Ascending aorta (tissue), 2 donors: Measurements from ENCODE around the gene EHD4. TPM values are rescaled to one million over a fixed set of nuclear protein-coding genes. Genes with fewer than 3 reads are reported as not detected.

Experiments used
- DNase-seq, 2 donors: peaks; one replicate each; pipeline ENCODE4 v3.0.0-alpha.2; 2019; ENCODE audit warnings: low spot score in 2 of 2
- H3K27ac ChIP-seq, 2 donors: fragments of 200-600 bp; sonication (generic); one replicate each; pipeline ENCODE4 v1.5.1; 2016 to 2017; ENCODE audit warnings: mild to moderate bottlenecking in 1 of 2
- H3K27me3 ChIP-seq: fragments of 200-600 bp; sonication (generic); one replicate; pipeline ENCODE4 v1.5.1; 2017
- H3K36me3 ChIP-seq, 2 donors: fragments of 200-600 bp; sonication (generic); one replicate each; pipeline ENCODE4 v1.5.1; 2016
- H3K4me1 ChIP-seq, 2 donors: fragments of 200-600 bp; sonication (generic); one replicate each; pipeline ENCODE4 v1.5.1; 2016 to 2017; ENCODE audit warnings: mild to moderate bottlenecking in 1 of 2
- H3K4me3 ChIP-seq, 2 donors: fragments of 200-600 bp; sonication (generic); one replicate each; pipeline ENCODE4 v1.5.1; 2016 to 2017; ENCODE audit warnings: mild to moderate bottlenecking in 1 of 2
- H3K9me3 ChIP-seq, 2 donors: fragments of 200-600 bp; sonication (generic); one replicate each; pipeline ENCODE4 v1.5.1; 2016
- CTCF ChIP-seq, 3 experiments: fragments of 200-600 bp in 2 of 3; fragments of 450-650 bp in 1 of 3; sonication (generic) in 2 of 3; IDR thresholded peaks; one replicate each; pipeline ENCODE4 v1.5.1; 2016 to 2019; ENCODE audit warnings: antibody characterized with exemption in 3 of 3, mild to moderate bottlenecking in 1 of 3, moderate library complexity in 1 of 3
- intact Hi-C: fragments of 100-400 bp; cut with DNase I; formaldehyde crosslinking; loops from one replicate; pipeline ENCODE4 v1.15.1; 2023
- total RNA-seq: library from RNA; depleted of rRNA; stranded (reverse); fragments of >200 nt; gene quantifications from one replicate; pipeline ENCODE4 v1.1.0, GENCODE V29; 2016

The EHD4 gene
- total RNA-seq, 1 donor from 2014 or later: 70.4 TPM

DNA sequence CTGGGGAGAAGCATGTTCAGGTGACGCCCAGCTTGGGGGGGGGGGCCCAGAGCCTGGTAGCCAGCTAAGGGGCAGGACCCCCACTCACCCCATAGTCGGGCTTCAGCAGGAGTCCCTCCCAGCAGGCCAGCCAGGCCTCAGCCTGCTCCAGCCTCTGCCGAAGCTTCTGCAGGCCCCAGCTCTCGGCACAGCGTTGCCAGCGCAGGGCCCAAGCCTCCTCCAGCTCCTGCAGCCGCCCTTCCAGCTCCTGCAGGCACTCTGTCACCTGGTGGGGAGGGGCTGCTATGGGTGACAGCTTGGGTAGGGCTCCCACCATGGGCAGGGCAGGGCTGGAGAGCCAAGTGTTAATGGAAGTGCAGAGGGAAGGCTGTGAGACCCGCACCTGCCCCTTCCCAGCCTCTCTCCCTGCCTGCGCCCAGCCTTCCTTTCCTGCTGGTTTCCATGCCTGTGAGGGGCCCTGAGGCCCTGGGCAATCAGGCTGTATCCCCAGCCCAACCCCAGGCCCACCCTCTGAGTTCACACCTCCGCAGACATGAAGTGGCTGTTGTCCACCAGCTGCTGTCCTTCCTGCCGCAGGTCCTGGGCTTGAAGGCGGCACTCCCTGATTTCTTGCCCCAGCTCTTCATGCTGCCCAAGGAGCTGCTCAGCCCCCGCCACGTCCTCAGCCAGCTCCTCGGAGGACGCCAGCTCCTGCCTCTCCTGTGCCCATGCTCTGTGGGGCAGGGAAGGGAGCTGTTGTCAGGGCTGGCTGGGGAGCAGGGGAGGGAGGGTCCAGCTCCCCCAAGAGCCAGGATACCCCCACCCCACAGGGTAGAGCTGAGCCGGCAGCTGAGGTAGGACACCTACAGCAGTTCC, 119.4 kb downstream of the EHD4 start:
- H3K4me3 ChIP-seq: no peak overlapping the region
- H3K9me3 ChIP-seq: no peaks in the 10 kb centered on the region
- H3K4me1 ChIP-seq: no peaks in the 10 kb centered on the region
- TF ChIP-seq CTCF (IDR thresholded peaks at IDR 0.05): no peak
- intact Hi-C loops: no loop called here
- DNase-seq: no peak
- H3K36me3 ChIP-seq: peaks cover 4 to 6% of the 10 kb centered on the region in 2 donors
- H3K27me3 ChIP-seq: no peaks in the 10 kb centered on the region
- H3K27ac ChIP-seq: no peak overlapping the region

- TF ChIP-seq CTCF (IDR thresholded peaks at IDR 0.05): no peak
- peaks cover 13 to 15% of the 10 kb centered on the region in 2 donors for H3K36me3 ChIP-seq
- no peaks in the 10 kb centered on the region for H3K27me3 ChIP-seq
- H3K4me1 ChIP-seq: no peaks in the 10 kb centered on the region
- intact Hi-C loops: no loop called here
- H3K9me3 ChIP-seq: no peaks in the 10 kb centered on the region
- H3K4me3 ChIP-seq: no peak overlapping the region
- no peak for DNase-seq
- H3K27ac ChIP-seq: no peak overlapping the region
These were observed 120.5 kb downstream of the EHD4 start for GRCh38 chr15:41851755-41852370.

- intact Hi-C loops: no loop called here
- H3K27me3 ChIP-seq: no peaks in the 10 kb centered on the region
- peaks cover 21 to 22% of the 10 kb centered on the region in 2 donors for H3K36me3 ChIP-seq
- no peak for TF ChIP-seq CTCF (IDR thresholded peaks at IDR 0.05)
- H3K4me1 ChIP-seq: no peaks in the 10 kb centered on the region
- no peak overlapping the region for H3K27ac ChIP-seq
- no peak overlapping the region for H3K4me3 ChIP-seq
- H3K9me3 ChIP-seq: no peaks in the 10 kb centered on the region
- DNase-seq: no peak
These were observed 121.2 kb downstream of the EHD4 start for GRCh38 chr15:41851167-41851523.

DNA sequence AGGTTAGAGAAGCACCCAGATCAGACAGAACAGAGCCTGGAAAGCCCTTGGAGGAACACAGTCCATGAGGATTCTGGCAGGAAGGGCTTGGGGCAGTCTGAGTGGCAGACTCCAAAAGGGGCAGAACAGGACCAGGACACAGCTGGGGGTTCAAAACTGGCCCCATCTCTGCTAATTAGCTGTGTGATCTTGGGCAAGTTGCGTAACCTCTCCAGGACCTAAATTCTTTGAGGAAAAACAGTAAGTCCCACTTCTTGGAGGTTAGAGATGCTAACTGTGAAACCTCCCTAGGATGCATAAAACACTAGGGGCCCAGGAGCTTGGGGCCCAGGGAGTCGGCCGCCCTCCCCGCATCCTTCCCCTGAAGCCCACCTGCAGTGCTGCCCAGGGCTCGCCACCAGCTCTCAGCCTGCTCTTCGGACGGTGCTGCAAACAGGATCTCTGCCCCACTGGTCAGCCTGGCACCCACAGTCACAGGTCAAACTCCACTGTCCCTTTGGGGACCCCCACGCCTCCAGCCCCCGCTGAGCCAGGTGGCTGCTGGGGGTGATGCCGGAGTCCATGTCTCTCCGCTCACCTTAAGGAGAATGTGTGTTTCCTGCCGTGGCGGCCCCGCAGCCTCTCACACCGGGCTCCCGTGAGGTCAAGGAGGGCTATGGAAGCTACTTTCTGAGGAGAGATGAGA, 121.7 kb downstream of the EHD4 start:
- intact Hi-C loops: no loop called here
- DNase-seq: no peak
- H3K4me1 ChIP-seq: no peaks in the 10 kb centered on the region
- TF ChIP-seq CTCF (IDR thresholded peaks at IDR 0.05): no peak
- H3K27me3 ChIP-seq: no peaks in the 10 kb centered on the region
- H3K27ac ChIP-seq: no peak overlapping the region
- no peaks in the 10 kb centered on the region for H3K9me3 ChIP-seq
- H3K36me3 ChIP-seq: peaks cover 24 to 28% of the 10 kb centered on the region in 2 donors
- H3K4me3 ChIP-seq: no peak overlapping the region

- Histone ChIP-seq H3K4me3 (no peak overlapping the region), H3K4me1 (no peaks in the 10 kb centered on the region), H3K9me3 (no peaks in the 10 kb centered on the region), H3K27me3 (no peaks in the 10 kb centered on the region), H3K36me3 (peaks cover 28 to 35% of the 10 kb centered on the region in 2 donors), H3K27ac (no peak overlapping the region)
- intact Hi-C loops: no loop called here
- no peak for DNase-seq
- TF ChIP-seq CTCF (IDR thresholded peaks at IDR 0.05): no peak
These were observed 122.5 kb downstream of the EHD4 start for GRCh38 chr15:41849861-41850260.
